Retinal pigment epithelial cell (primary cell): Measurements from ENCODE around the gene CELF6.

ENCODE experiments used
- DNase-seq: peaks from one replicate; pipeline ENCODE4 v3.0.0-alpha.2; 2010; ENCODE audit warnings: low read depth
- H3K4me3 ChIP-seq: 2 replicates; pipeline ENCODE4 v1.5.1; 2011; ENCODE audit warnings: mild to moderate bottlenecking, low read length, control low read depth, moderate library complexity
- TF ChIP-seq, protein P1 (sequence below): conservative IDR thresholded peaks from 2 replicates; pipeline ENCODE4 v1.5.1; 2011; ENCODE audit warnings: low read depth, low read length, control low read depth, inconsistent platforms

CELF6 gene

DNA sequence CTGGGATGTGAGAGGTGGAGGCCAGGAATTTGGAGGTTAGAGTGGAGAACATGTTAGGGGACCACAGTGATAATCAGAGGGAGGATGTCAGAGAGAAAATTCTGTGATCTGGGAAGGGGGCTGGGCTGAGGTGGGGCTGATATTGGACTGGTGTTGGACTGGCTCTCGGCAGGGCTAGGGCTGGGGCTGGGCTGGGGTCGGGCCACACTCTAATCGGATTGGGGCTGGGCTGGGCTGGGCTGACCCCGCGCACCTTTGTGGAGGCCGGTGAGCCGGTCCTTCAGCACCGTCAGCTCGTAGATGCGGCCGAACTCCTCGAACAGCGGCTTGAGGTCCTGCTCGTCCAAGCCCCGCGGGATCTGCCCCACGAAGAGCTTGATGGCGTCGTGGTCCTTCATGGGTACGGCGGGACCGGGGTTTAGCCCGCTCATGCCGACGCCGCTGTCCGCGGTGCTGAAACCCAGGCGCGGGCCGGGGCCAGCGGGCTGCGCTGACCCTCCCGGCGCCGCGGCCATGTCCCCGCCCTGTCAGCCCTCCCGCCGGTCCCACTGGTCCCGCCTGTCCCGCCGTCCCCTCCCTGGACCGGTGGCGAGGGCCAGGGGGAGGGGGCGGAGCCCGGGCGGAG is 485 bp downstream of the CELF6 start:
- TF ChIP-seq, protein P1, sequence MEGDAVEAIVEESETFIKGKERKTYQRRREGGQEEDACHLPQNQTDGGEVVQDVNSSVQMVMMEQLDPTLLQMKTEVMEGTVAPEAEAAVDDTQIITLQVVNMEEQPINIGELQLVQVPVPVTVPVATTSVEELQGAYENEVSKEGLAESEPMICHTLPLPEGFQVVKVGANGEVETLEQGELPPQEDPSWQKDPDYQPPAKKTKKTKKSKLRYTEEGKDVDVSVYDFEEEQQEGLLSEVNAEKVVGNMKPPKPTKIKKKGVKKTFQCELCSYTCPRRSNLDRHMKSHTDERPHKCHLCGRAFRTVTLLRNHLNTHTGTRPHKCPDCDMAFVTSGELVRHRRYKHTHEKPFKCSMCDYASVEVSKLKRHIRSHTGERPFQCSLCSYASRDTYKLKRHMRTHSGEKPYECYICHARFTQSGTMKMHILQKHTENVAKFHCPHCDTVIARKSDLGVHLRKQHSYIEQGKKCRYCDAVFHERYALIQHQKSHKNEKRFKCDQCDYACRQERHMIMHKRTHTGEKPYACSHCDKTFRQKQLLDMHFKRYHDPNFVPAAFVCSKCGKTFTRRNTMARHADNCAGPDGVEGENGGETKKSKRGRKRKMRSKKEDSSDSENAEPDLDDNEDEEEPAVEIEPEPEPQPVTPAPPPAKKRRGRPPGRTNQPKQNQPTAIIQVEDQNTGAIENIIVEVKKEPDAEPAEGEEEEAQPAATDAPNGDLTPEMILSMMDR: no peak
- H3K4me3 ChIP-seq: no peak overlapping the region
- DNase-seq: no peak

DNA sequence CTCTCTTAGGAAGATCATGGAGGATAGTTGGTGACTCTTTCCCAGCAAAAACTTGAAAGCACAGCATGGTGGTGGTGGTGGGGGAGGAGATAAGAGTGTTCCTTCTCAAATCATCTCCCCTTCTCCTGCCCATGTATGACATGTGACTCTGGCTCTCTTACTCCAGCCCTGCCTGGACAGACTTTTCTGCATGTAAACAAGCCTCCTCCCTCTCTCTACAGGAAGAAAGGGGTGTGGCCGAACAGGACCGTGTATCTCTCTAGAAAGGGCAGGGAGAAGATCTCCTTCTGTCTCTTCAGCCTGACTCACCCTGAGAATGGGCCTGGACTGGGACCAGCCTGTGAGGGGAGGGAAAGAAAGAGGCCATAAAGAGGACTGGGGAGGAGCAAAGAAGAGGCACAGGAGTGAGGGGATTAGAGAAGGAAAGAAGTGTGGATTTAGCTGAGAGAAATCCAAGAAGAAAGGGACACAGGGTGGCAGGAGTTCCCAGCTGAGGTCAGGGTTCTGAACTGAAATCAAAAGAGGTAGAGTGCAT is 1.5 kb downstream of the CELF6 start:
- no peak overlapping the region for H3K4me3 ChIP-seq
- no peak for DNase-seq
- TF ChIP-seq, protein P1: no peak

DNA sequence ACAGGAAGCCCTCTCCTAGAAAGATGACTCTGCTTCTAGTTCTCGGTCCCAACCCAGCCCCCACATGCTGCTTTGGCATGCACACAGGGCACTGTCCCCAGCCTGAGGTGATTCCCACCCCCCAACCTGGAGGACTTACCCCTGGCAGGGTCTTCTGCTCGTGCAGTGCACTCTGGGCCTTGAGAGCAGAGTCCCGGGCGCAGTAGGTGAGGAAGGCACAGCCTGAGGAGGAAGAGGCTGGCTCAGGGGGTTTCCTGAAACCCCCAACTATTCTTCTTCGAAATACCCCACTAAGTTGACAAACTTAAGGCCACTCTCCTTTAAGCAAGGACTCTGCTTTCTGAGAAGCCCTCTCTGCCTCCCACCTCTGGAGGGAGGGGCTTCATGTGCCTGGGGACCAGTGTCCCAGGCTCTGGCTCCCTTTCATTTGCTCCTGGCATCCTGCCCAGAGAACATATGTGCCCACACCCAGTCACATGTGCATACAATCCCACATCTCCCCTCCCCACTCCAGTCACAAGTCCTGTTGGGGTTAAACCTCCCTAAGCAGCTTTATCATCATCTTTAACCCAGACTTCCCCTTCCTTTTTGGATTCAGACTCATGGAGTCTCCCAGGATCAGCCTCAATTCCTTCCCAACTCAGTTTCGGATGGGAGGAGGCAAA is 4.1 kb downstream of the CELF6 start:
- TF ChIP-seq, protein P1: no peak
- DNase-seq: peak; percentile 92
- H3K4me3 ChIP-seq: no peak overlapping the region

DNA sequence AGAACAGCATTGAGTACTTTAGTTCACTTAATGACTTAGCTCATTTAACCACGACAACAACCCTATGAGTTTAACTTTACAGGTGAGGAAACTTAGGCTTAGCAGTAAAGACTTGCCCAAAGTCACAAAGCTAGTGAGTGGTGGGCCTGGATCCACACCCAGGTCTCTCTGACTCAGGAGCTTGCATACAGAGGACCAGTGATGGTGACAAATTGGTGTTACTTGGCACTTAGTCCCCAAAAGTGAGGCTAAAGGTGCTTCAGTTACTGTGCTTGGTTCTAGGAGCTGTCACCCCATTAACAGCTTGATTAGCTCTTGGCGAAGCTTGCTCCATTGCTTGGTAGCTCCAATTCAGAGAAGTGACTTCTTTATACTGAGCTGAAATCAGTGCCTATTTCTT is 6.1 kb downstream of the CELF6 start:
- no peak for DNase-seq
- TF ChIP-seq, protein P1: no peak
- no peak overlapping the region for H3K4me3 ChIP-seq

DNA sequence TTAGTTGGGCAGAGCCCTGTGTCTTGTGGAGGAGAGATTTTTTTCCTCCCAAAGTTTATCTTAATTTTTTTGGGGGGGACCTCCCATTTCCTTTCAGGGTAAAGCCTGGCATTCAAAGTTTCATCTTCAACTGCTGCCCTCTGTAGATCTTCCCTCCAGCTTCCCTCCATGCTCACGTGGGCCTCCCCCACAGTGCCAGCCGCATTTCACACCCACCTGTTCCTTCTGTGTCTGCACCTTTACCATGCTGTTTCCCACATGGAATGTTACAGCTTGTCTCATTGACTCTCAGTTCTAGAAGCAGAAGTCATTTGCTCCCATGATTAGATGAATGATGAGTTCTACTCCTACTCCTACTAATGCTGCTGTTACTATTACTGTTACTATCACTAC is 6.5 kb downstream of the CELF6 start:
- no peak for DNase-seq
- TF ChIP-seq, protein P1: no peak
- H3K4me3 ChIP-seq: no peak overlapping the region

DNA sequence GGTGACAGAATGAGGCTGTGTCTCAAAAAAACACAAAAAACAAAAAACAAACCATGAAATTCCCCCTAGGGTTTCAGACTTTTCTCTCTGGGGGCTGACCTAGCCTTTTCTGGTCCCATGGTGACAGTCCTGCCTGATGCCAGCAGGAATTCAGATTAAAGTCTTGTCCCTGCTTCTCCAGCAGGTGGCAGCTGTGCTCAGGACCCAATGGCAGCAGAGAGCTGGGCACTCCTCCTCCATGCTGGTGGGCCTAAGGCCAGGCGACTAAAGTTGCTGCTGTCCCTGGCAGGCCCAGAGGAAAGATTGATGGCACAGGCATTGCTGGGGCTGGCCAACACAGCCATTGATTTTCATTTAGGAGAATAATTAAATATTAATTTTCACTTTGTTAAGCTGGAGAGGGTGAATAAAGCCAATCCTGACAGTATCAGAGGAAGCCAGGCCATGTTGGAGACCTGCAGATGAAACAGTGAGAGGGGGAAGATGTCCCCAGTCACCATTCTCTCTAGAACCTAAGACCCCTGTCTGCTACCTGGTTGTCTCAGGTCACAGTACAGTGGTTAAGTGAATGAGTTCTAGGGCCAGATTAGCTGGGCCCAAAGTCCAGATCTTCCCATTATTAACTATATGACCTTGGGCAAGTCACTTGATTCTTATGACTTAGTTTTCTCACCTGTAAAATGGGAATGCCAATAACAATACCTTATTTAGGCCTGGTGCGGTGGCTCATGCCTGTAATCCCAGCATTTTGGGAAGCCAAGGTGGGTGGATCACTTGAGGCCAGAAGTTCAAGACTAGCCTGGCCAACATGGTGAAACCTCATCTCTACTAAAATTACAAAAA is 7.1 kb downstream of the CELF6 start:
- DNase-seq: peak; percentile 28
- TF ChIP-seq, protein P1: peak; percentile 84
- H3K4me3 ChIP-seq: no peak overlapping the region
